ENCODE results near the gene CCNQ. TPM values are rescaled to one million over a fixed set of nuclear protein-coding genes. Genes with fewer than 3 reads are reported as not detected.

CCNQ gene
- total and polyA plus RNA-seq, 8 donors: 10.8 to 18.7 (median 13.6) TPM

DNA sequence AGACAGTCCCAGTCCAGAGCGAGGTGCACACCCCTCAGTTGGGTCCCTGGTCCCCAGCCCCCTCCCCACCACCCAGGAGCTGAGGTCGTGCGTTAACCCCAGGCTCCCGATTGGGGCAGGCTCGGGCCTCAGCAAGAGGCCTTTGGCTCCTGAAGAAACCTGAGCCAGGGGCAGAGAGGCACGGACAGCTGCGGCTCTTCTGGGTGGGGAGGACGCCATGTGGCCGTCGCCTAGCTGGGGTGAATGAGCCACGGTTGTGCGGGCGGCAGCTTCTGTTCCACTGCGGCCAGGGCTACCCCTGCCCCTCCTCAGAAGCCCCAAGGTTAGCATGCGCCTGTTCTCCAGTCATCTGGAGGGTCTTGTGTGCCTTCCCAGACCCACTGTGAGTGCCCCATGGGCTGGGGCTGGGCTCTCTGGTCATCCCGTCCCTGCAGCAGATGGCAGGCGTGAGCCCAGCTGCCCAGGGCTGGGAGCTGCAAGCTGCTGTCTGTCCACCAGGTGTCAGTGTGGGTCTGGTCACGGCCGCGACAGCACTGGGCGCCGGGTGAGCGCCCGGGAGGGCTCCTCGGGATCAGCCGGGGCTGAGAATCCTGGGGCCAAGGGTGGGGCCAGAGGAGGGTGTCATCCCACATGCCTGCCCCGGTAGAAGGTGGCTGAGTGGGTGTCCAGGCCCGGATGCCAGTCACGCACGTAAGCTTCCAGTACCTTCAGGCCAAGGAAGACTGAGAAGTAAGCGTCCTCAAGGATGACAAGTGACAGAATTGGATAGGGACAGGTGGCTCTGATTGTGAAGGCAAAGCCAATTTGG is 59.6 kb downstream of the CCNQ start:
- peak; percentile 94 for ATAC-seq
- intact Hi-C loops (cut with DNase I): no loop called here

DNA sequence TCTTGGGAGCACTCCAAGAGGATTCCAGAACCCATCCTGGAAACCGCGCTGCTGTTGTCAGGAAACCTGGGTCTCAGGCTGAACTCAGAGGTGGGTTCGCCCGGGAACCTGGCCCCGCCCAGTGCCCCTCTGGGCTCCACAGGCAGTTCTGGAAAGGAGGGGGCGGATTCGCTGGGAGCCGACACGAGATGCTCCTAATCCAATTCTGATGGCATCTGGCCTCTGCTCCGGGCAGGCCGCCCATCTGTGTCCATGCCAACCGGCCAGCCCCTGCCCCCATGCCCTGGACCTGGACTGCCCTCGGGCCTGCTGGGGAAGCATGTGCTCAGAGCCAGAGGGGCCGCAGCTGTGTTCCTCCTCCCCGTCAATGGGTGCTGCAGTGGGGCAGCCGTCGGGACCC is 60.5 kb downstream of the CCNQ start:
- intact Hi-C loops (cut with DNase I): no loop called here
- ATAC-seq (no peak), DNase-seq (no peak)
- Histone ChIP-seq H3K36me3 (no peaks in the 10 kb centered on the region), H3K4me3 (no peak overlapping the region), H3K27ac (no peak overlapping the region), H3K9me3 (no peaks in the 10 kb centered on the region), H3K27me3 (peaks cover 0 to 17% of the 10 kb centered on the region in 2 donors), H3K4me1 (no peaks in the 10 kb centered on the region)
- TF ChIP-seq, protein P1, sequence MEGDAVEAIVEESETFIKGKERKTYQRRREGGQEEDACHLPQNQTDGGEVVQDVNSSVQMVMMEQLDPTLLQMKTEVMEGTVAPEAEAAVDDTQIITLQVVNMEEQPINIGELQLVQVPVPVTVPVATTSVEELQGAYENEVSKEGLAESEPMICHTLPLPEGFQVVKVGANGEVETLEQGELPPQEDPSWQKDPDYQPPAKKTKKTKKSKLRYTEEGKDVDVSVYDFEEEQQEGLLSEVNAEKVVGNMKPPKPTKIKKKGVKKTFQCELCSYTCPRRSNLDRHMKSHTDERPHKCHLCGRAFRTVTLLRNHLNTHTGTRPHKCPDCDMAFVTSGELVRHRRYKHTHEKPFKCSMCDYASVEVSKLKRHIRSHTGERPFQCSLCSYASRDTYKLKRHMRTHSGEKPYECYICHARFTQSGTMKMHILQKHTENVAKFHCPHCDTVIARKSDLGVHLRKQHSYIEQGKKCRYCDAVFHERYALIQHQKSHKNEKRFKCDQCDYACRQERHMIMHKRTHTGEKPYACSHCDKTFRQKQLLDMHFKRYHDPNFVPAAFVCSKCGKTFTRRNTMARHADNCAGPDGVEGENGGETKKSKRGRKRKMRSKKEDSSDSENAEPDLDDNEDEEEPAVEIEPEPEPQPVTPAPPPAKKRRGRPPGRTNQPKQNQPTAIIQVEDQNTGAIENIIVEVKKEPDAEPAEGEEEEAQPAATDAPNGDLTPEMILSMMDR (IDR thresholded peaks at IDR 0.05): no peak

More for the DNA sequence above, 59.6 kb downstream of the CCNQ start:
- no peaks in the 10 kb centered on the region for H3K36me3 ChIP-seq
- H3K27ac ChIP-seq: no peak overlapping the region
- peaks cover 0 to 17% of the 10 kb centered on the region in 2 donors for H3K27me3 ChIP-seq
- TF ChIP-seq, protein P1 (IDR thresholded peaks at IDR 0.05): peak; percentile 83 to 84
- DNase-seq: peak; percentile 12 to 86 (median 64)
- no peaks in the 10 kb centered on the region for H3K4me1 ChIP-seq
- no peaks in the 10 kb centered on the region for H3K9me3 ChIP-seq
- H3K4me3 ChIP-seq: no peak overlapping the region

Other genes with a start within 250 kb of the CCNQ start
- gene PNMA6E, start 197.8 kb downstream of the CCNQ start, total RNA-seq: not detected
- gene PNMA6E, start 197.8 kb downstream of the CCNQ start, polyA plus RNA-seq (ENCODE audit: insufficient read length in 6 of 6): not detected
- 1 to 10 TPM; 2.8 to 2.9 TPM for gene ZFP92, start 187.7 kb downstream of the CCNQ start, total RNA-seq
- gene ZFP92, start 187.7 kb downstream of the CCNQ start, polyA plus RNA-seq (ENCODE audit: insufficient read length in 6 of 6): 1 to 10 TPM in 5 of 6 donors, under 1 TPM in 1; 0.98 to 1.3 (median 1.2) TPM
- 1 to 10 TPM in 1 of 2 donors, under 1 TPM in 1; 0.55 to 1.1 TPM for gene TREX2, start 153.1 kb downstream of the CCNQ start, total RNA-seq
- 1 to 10 TPM in 2 of 6 donors, under 1 TPM in 4; 0.67 to 1.4 (median 0.92) TPM for gene TREX2, start 153.1 kb downstream of the CCNQ start, polyA plus RNA-seq (ENCODE audit: insufficient read length in 6 of 6)
- gene HAUS7, start 128.6 kb downstream of the CCNQ start, total RNA-seq: 10 to 100 TPM; 20.1 to 28.0 TPM
- gene HAUS7, start 128.6 kb downstream of the CCNQ start, polyA plus RNA-seq (ENCODE audit: insufficient read length in 6 of 6): 10 to 100 TPM; 31.7 to 42.4 (median 36.0) TPM
- gene BGN, start 104.2 kb downstream of the CCNQ start, total RNA-seq: 100 to 1,000 TPM; 200 to 492 TPM
- 100 to 1,000 TPM; 175 to 233 (median 201) TPM for gene BGN, start 104.2 kb downstream of the CCNQ start, polyA plus RNA-seq (ENCODE audit: insufficient read length in 6 of 6)
- not detected for gene ATP2B3, start 81.5 kb downstream of the CCNQ start, total RNA-seq
- gene ATP2B3, start 81.5 kb downstream of the CCNQ start, polyA plus RNA-seq (ENCODE audit: insufficient read length in 6 of 6): under 1 TPM; 0.10 to 0.33 (median 0.19) TPM
- gene DUSP9, start 48.1 kb upstream of the CCNQ start, total RNA-seq: under 1 TPM in 1 of 2 donors, not detected in 1; 0.16 TPM
- gene DUSP9, start 48.1 kb upstream of the CCNQ start, polyA plus RNA-seq (ENCODE audit: insufficient read length in 6 of 6): under 1 TPM; 0.10 to 0.56 (median 0.30) TPM
- gene PNCK, start 74.7 kb upstream of the CCNQ start, total RNA-seq: 1 to 10 TPM in 1 of 2 donors, not detected in 1; 1.1 TPM
- gene PNCK, start 74.7 kb upstream of the CCNQ start, polyA plus RNA-seq (ENCODE audit: insufficient read length in 6 of 6): 1 to 10 TPM in 1 of 6 donors, under 1 TPM in 5; 0.34 to 1.4 (median 0.56) TPM
- 10 to 100 TPM; 10.5 to 11.2 TPM for gene SLC6A8, start 88.8 kb upstream of the CCNQ start, total RNA-seq
- 10 to 100 TPM in 2 of 6 donors, 1 to 10 TPM in 4; 6.8 to 12.1 (median 9.5) TPM for gene SLC6A8, start 88.8 kb upstream of the CCNQ start, polyA plus RNA-seq (ENCODE audit: insufficient read length in 6 of 6)
- gene BCAP31, start 125.2 kb upstream of the CCNQ start, total RNA-seq: 100 to 1,000 TPM; 218 to 243 TPM
- 100 to 1,000 TPM; 126 to 145 (median 137) TPM for gene BCAP31, start 125.2 kb upstream of the CCNQ start, polyA plus RNA-seq (ENCODE audit: insufficient read length in 6 of 6)
- 10 to 100 TPM; 14.2 to 18.5 TPM for gene ABCD1, start 125.7 kb upstream of the CCNQ start, total RNA-seq
- gene ABCD1, start 125.7 kb upstream of the CCNQ start, polyA plus RNA-seq (ENCODE audit: insufficient read length in 6 of 6): 10 to 100 TPM in 2 of 6 donors, 1 to 10 TPM in 4; 6.5 to 10.6 (median 9.8) TPM
- 1 to 10 TPM; 3.0 to 3.9 TPM for gene PLXNB3, start 165.1 kb upstream of the CCNQ start, total RNA-seq
- gene PLXNB3, start 165.1 kb upstream of the CCNQ start, polyA plus RNA-seq (ENCODE audit: insufficient read length in 6 of 6): 1 to 10 TPM; 2.7 to 5.2 (median 3.7) TPM
- gene SRPK3, start 181.9 kb upstream of the CCNQ start, total RNA-seq: under 1 TPM; 0.55 to 0.60 TPM
- 1 to 10 TPM in 4 of 6 donors, under 1 TPM in 2; 0.70 to 1.7 (median 1.3) TPM for gene SRPK3, start 181.9 kb upstream of the CCNQ start, polyA plus RNA-seq (ENCODE audit: insufficient read length in 6 of 6)
- 10 to 100 TPM; 42.4 to 52.9 TPM for gene IDH3G, start 195.2 kb upstream of the CCNQ start, total RNA-seq
- gene IDH3G, start 195.2 kb upstream of the CCNQ start, polyA plus RNA-seq (ENCODE audit: insufficient read length in 6 of 6): 10 to 100 TPM; 54.2 to 72.3 (median 55.6) TPM
- 100 to 1,000 TPM; 295 to 327 TPM for gene SSR4, start 195.5 kb upstream of the CCNQ start, total RNA-seq
- gene SSR4, start 195.5 kb upstream of the CCNQ start, polyA plus RNA-seq (ENCODE audit: insufficient read length in 6 of 6): 100 to 1,000 TPM; 153 to 187 (median 173) TPM
- gene PDZD4, start 231.4 kb upstream of the CCNQ start, total RNA-seq: 1 to 10 TPM; 2.3 to 3.5 TPM
- gene PDZD4, start 231.4 kb upstream of the CCNQ start, polyA plus RNA-seq (ENCODE audit: insufficient read length in 6 of 6): 10 to 100 TPM in 5 of 6 donors, 1 to 10 TPM in 1; 8.3 to 13.7 (median 10.9) TPM